ENCODE results near the gene CD28.
"Not testable (repeated sequence)": the region's sequence is repeated elsewhere in the genome, so short reads cannot be mapped to it uniquely, and the experiment has no call there.

The CD28 gene

DNA sequence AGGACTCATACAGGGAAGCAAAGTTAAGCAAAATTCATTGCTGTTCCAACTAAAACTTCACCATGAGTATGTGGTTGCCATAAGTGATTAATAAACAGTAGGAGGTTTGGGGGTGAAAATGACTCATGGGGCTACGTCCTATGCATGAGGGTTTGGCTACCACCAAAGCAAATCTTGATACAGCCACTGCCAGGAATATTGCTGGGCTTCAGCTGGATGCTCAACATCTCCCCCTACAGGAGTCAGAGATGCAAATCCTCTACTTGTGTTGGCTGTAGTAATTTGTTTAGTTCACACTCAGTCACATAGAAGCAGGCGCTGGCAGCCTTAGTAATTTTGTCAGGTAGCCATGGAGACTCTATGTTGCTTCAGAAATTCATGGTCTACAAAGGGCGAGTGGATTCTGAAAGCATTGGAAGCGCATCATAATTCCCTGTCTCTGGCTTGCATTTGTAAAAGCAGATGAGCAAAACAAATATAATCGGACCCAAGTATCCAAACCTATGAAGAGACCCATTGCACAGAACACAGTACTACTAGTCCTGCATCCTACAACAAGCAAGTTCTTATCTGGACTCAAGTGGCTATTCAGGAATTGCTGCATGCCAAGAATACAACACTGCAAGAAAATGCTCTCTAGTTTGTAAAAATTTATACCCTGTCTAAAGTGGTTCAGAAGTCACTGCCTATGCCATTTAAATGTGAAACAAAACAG lies 76.0 kb downstream of the CD28 start:
- peak; percentile 23 to 43 for DNase-seq (ENCODE audit: low read depth in 2 of 2, low spot score in 1 of 2)

DNA sequence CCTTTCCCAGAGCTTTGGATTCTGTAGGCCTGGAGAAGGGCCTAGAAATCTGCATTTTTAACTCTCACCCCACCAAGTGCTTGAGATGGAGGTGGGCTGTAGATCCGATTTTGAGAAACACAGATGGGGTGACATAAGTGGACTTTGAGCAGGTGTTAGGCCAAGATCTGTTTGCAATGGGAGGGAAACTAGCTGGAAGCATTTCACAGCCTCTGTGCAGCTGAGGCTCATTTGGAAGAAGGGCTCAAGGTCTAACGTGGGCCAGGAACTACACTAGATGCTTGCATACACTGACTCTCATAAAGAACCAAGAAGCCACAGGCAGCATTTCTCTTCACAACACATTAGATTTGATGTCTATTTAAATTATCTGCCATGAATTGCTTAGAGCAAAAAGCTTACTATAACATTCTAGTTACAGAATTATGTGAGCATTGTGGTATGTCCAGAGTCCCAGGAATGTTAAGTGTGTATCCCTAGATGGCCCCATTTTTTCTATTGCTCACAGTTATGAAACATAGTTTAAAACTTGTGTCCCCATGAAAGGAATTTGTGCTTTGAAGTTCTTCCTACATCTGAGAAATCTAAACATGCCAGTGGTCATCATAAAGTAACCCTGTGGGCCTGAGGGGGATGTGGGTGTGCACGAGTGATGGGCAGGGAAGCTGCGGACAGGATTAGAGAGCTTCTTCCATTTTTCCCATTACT lies 77.2 kb downstream of the CD28 start:
- DNase-seq (ENCODE audit: low read depth in 2 of 2, low spot score in 1 of 2), result no peak

DNA sequence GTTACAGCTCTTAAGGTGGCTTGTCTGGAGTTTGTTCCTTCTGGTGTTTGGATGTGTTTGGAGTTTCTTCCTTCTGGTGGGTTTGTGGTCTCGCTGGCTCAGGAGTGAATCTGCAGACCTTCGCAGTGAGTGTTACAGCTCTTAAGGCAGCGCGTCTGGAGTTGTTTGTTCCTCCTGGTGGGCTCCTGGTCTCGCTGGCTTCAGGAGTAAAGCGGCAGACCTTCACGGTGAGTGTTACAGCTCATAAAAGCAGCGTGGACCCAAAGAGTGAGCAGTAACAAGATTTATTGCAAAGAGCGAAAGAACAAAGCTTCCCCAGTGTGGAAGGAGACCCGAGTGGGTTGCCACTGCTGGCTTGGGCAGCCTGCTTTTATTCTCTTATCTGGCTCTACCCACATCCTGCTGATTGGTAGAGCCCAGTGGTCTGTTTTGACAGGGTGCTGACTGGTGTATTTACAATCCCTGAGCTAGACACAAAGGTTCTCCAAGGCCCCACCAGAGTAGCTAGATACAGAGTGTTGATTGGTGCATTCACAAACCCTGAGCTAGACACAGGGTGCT lies 78.4 kb downstream of the CD28 start:
- DNase-seq (ENCODE audit: low read depth in 2 of 2, low spot score in 1 of 2), result not testable (repeated sequence)

DNA sequence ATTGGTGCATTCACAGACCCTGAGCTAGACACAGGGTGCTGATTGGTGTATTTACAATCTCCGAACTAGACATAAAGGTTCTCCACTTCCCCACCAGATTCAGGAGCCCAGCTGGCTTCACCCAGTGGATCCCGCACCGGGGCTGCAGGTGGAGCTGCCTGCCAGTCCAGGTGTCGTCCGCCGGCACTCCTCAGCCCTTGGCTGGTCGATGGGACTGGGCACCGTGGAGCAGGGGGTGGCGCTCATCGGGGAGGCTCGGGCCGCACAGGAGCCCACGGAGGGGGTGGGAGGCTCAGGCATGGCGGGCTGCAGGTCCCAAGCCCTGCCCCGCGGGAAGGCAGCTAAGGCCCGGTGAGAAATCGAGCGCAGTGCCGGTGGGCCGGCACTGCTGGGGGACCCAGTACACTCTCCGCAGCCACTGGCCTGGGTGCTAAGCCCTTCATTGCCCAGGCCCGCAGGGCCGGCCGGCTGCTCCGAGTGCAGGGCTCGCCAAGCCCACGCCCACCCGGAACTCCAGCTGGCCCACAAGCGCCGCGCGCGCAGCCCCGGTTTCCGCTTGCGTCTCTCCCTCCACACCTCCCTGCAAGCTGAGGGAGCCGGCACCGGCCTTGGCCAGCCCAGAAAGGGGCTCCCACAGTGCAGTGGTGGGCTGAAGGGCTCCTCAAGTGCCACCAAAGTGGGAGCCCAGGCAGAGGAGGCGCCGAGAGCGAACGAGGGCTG lies 79.1 kb downstream of the CD28 start:
- DNase-seq (ENCODE audit: low read depth in 2 of 2, low spot score in 1 of 2), result not testable (repeated sequence)

DNA sequence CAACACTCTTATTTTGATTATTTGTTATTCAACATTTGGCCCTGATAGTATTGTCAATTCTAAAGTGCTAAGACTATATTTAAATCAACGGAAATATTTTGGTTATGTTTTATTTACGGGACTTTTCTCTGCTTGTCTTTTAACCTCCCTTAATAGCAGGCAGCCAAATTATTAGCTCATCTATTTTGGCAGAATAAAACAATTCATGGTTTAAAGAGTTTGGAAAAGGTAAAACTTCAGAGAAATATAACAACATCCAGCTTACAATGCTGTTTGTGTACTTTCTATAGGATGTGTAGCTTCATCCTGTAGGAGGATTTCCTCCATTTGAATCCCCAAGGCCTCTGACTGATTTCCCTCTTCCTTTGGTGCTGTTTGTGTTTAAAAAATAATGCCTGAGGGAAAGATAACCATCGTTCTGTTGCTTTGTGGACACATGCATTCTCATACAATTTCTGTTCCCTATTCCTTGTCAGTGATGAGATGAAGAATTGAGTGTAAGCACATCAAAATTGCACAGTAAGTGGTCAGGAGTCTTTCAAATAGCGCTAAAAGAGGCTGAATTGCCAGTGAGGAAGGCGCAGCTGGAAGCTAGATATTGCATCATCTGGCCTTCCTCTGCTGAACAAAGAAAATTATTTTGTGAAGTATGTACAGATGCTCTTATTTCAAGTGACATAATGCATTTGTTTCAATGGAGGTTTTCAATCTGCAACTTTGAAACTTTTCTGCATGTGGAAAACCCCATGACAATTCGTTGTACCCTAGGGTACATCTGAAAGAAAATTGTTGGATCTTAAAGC lies 80.3 kb downstream of the CD28 start:
- no peak for DNase-seq (ENCODE audit: low read depth in 2 of 2, low spot score in 1 of 2)

DNA sequence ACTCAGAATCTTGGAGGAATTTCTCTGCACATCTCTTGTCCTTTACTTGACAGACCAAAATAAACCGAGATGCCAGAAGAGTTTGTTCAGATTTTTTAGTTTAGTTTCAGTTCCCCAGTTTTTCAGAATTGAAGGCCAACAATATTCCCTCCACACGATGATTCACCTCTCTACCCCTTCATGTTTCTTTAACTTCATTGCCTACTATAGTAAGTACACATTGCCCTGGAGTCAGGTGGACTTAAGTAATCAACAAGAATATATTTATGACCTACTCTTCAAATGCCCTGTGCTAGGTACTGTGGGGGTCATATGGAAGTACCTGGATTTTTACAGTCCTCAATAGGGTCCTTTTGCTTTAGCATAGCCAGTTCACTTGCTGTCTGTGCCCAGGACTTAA lies 81.5 kb downstream of the CD28 start:
- DNase-seq (ENCODE audit: low read depth in 2 of 2, low spot score in 1 of 2), result no peak

Measured in stimulated activated CD8-positive, alpha-beta memory T cell treated with anti-CD3 and anti-CD28 coated beads, Interleukin-4, amount 100 ng/mL, for 4 hours (primary cell).